ENCODE data around the gene IGSF8.
"Not testable (repeated sequence)": the region's sequence is repeated elsewhere in the genome, so short reads cannot be mapped to it uniquely, and the experiment has no call there.

IGSF8 gene

DNA sequence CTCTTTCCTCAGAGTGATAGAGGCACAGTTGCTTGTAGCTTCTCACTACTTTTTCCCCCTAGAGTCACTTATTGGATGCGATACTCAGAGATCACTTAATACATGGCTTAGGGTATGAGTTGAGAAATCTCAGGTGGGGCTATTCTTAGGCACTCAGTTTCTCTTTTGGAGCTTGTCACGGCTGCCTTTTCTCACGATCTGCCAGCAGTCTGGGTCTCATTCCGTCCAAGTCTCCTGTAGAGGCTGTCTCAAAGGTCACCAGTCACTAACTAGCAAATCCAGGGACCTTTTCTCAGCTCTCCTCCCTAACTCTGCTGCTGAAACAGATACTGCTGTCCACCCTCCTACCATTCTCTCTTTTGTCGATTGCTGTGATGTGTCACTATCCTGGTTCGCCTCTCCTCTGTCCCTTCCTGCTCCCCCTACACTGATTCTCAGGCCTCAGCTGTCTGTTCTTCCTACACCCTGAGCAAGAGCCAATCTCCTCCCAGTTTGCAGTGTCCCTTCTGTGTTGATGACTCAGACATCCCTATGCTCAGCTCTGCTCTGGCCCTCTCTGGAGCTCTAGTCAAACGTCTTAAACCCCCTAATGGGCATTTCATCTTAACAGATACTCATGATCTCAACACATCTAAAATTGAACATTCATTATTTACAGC, 29.6 kb upstream of the IGSF8 start:
- no peak overlapping the region for H3K9ac ChIP-seq
- H3K4me1 ChIP-seq, result no peaks in the 10 kb centered on the region
- H3K9me3 ChIP-seq (ENCODE audit: control insufficient read depth, low read length), result no peaks in the 10 kb centered on the region
- no peaks in the 10 kb centered on the region for H3K36me3 ChIP-seq (ENCODE audit: control insufficient read depth, insufficient read depth, low read length)
- TF ChIP-seq, protein P1, sequence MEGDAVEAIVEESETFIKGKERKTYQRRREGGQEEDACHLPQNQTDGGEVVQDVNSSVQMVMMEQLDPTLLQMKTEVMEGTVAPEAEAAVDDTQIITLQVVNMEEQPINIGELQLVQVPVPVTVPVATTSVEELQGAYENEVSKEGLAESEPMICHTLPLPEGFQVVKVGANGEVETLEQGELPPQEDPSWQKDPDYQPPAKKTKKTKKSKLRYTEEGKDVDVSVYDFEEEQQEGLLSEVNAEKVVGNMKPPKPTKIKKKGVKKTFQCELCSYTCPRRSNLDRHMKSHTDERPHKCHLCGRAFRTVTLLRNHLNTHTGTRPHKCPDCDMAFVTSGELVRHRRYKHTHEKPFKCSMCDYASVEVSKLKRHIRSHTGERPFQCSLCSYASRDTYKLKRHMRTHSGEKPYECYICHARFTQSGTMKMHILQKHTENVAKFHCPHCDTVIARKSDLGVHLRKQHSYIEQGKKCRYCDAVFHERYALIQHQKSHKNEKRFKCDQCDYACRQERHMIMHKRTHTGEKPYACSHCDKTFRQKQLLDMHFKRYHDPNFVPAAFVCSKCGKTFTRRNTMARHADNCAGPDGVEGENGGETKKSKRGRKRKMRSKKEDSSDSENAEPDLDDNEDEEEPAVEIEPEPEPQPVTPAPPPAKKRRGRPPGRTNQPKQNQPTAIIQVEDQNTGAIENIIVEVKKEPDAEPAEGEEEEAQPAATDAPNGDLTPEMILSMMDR (IDR thresholded peaks at IDR 0.05), result no peak
- H3K27me3 ChIP-seq (ENCODE audit: control insufficient read depth, insufficient read depth, low read length), result no peaks in the 10 kb centered on the region
- no peak overlapping the region for H3K4me2 ChIP-seq (ENCODE audit: low read length)
- H2AFZ ChIP-seq, result no peak overlapping the region
- H3K79me2 ChIP-seq, result no peaks in the 10 kb centered on the region
- no peak overlapping the region for H3K4me3 ChIP-seq (ENCODE audit: low read depth, low read length)
- no peak overlapping the region for H3K27ac ChIP-seq

DNA sequence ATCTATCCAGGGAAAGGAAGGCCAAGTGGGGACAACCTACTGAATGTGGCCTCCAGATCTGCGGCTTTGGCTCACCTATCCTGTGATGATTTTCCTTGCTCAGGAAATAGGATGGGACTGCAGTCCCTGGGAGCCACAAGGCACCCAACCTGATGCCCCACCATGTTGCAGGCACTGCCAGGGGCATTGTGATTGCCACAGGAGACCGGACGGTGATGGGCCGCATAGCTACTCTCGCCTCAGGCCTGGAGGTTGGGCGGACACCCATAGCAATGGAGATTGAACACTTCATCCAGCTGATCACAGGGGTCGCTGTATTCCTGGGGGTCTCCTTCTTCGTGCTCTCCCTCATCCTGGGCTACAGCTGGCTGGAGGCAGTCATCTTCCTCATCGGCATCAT, 29.0 kb upstream of the IGSF8 start:
- H3K27me3 ChIP-seq (ENCODE audit: control insufficient read depth, insufficient read depth, low read length), result no peaks in the 10 kb centered on the region
- H2AFZ ChIP-seq, result no peak overlapping the region
- H3K9me3 ChIP-seq (ENCODE audit: control insufficient read depth, low read length), result no peaks in the 10 kb centered on the region
- H3K27ac ChIP-seq, result no peak overlapping the region
- TF ChIP-seq, protein P1 (IDR thresholded peaks at IDR 0.05), result no peak
- H3K4me2 ChIP-seq (ENCODE audit: low read length), result no peak overlapping the region
- H3K4me1 ChIP-seq, result no peaks in the 10 kb centered on the region
- no peak overlapping the region for H3K4me3 ChIP-seq (ENCODE audit: low read depth, low read length)
- H3K9ac ChIP-seq, result no peak overlapping the region
- no peaks in the 10 kb centered on the region for H3K79me2 ChIP-seq
- no peaks in the 10 kb centered on the region for H3K36me3 ChIP-seq (ENCODE audit: control insufficient read depth, insufficient read depth, low read length)

DNA sequence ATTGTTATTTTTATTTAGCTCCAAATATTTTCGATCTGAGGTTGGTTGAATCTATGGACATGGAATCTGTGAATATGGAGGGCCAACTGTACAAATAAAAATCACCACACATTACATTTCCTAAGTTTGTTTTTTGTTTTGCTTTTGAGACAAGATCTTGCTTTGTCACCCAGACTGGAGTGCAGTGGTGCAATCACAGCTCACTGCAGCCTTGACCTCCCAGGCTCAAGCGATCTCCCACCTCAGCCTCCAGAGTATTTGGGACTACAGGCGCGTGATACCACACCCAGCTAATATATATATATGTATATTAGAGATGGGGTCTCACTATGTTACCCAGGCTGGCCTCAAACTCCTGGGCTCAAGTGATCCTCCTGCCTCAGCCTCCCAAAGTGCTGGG, 27.9 kb upstream of the IGSF8 start:
- not testable (repeated sequence) for H3K4me1 ChIP-seq; H3K27ac ChIP-seq; H3K4me2 ChIP-seq (ENCODE audit: low read length); H3K9ac ChIP-seq; H3K36me3 ChIP-seq (ENCODE audit: control insufficient read depth, insufficient read depth, low read length); H3K27me3 ChIP-seq (ENCODE audit: control insufficient read depth, insufficient read depth, low read length); H3K4me3 ChIP-seq (ENCODE audit: low read depth, low read length); H3K9me3 ChIP-seq (ENCODE audit: control insufficient read depth, low read length); H3K79me2 ChIP-seq; H2AFZ ChIP-seq

DNA sequence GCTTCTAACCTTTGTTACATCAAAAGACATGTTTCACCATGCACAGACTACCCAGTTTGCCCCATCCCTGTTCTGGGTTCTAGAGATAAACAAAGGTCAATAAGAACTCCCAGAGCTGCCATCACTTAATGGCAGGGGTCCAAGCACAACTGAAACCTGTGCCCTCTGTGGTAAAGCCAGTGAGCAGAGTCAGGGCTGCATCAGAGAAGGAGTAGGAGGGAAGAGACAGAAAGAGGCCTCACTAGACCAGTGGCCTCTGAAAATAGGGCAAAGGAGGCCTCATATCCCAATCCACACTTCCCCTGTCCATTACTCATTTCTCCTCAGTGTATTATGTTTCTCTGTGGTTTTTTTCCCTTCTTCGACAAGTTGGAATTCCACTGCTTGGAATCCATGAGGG, 27.3 kb upstream of the IGSF8 start:
- Histone ChIP-seq H3K27me3 (ENCODE audit: control insufficient read depth, insufficient read depth, low read length) (no peaks in the 10 kb centered on the region), H3K9me3 (ENCODE audit: control insufficient read depth, low read length) (no peaks in the 10 kb centered on the region), H3K79me2 (no peaks in the 10 kb centered on the region), H3K27ac (no peak overlapping the region), H3K36me3 (ENCODE audit: control insufficient read depth, insufficient read depth, low read length) (no peaks in the 10 kb centered on the region), H2AFZ (no peak overlapping the region), H3K9ac (no peak overlapping the region), H3K4me2 (ENCODE audit: low read length) (no peak overlapping the region), H3K4me1 (no peaks in the 10 kb centered on the region), H3K4me3 (ENCODE audit: low read depth, low read length) (no peak overlapping the region)
- TF ChIP-seq, protein P1 (IDR thresholded peaks at IDR 0.05), result no peak

DNA sequence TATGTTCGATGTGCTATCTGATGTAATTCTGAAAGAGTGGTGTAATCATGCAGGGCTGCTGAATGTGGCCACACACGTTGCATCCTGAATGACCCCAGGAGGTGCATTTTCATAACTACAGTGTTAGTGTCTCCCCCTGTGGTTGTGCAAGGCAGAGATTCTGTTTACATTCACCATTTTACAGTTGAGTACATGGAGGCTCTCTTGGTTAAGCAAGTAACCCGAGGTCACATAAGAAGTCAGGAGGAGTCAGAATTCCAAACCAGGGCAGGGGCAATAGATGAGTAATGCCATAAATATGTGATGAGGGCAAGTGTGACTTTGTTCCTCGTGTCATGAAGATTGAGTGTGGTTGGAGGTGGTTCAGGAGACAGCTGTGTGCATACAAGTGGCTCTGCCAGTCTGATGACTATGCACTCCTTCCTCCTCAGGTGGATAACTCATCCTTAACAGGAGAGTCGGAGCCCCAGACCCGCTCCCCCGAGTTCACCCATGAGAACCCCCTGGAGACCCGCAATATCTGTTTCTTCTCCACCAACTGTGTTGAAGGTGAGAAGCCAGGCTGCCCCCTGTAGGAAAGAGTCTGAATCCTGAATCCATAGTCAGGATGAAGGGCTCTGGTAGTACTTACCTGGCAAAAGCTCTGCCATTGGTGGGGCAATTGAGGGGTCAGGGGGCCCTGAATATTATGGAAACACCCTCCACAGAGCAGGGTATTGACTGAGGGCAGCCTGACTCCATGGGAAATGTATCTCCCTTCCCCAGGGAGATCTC, 26.5 kb upstream of the IGSF8 start:
- H2AFZ ChIP-seq, result no peak overlapping the region
- H3K79me2 ChIP-seq, result no peaks in the 10 kb centered on the region
- TF ChIP-seq, protein P1 (IDR thresholded peaks at IDR 0.05), result no peak
- H3K4me2 ChIP-seq (ENCODE audit: low read length), result no peak overlapping the region
- no peaks in the 10 kb centered on the region for H3K36me3 ChIP-seq (ENCODE audit: control insufficient read depth, insufficient read depth, low read length)
- H3K27me3 ChIP-seq (ENCODE audit: control insufficient read depth, insufficient read depth, low read length), result no peaks in the 10 kb centered on the region
- no peaks in the 10 kb centered on the region for H3K4me1 ChIP-seq
- no peak overlapping the region for H3K4me3 ChIP-seq (ENCODE audit: low read depth, low read length)
- no peaks in the 10 kb centered on the region for H3K9me3 ChIP-seq (ENCODE audit: control insufficient read depth, low read length)
- H3K9ac ChIP-seq, result no peak overlapping the region
- H3K27ac ChIP-seq, result no peak overlapping the region
